GM21390 (cell line): Measurements from ENCODE around the gene TH.
"Not testable (repeated sequence)": the region's sequence is repeated elsewhere in the genome, so short reads cannot be mapped to it uniquely, and the experiment has no call there.

ENCODE experiments used
- ATAC-seq: cut with Tn5 transposase; IDR thresholded peaks from one replicate; pipeline ENCODE4 v1.9.1; 2021; ENCODE audit not compliant: unreplicated experiment

Gene TH

DNA sequence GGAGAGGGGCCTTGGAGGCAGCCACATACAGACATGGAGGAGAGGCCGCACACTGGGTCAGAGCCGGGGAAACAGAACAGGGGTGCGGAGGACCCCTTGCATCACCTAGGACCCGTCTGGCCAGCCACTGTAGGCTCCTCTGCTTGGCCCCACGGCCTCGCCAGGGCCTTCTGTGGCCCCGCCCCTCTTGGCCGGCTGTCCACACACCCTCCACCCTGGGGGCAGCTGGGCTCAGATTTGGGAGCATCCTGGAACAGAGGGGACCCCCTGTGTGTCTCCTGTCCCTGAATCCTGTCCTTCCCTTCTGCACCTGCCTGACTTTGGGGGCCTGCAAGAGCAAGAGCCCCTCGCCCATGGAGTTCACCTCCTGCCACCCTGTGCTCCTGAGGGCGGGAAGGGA lies 7.9 kb upstream of the TH start:
- ATAC-seq: no peak

DNA sequence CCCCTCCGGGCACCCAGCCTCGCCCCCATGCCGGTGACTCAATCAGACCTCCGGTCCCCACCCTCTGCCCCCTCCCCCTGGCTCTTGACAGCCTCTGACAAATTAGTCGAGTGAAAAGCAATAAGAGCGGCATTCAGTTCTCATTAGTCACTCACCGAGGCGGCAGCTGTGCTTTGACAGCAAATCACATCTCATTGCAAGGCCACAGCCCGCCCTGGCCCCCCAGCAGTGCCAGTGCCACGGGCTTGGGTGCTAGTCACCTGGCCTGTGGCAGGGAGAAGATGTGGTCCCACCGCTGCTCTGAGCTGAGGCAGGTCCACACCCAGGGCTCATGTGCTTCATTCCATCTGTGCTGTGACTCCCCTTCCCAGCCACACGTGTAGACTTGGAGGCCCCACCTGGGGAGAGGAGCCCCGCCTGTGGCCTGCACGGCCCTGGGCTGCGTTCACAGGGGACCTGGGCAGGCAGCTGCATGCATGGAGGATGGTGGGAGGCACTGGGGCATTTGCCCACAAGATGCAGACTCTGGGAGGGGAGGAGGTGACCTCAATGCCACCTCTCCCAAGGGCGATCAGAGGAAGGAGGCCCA lies 7.4 kb upstream of the TH start:
- ATAC-seq: no peak

DNA sequence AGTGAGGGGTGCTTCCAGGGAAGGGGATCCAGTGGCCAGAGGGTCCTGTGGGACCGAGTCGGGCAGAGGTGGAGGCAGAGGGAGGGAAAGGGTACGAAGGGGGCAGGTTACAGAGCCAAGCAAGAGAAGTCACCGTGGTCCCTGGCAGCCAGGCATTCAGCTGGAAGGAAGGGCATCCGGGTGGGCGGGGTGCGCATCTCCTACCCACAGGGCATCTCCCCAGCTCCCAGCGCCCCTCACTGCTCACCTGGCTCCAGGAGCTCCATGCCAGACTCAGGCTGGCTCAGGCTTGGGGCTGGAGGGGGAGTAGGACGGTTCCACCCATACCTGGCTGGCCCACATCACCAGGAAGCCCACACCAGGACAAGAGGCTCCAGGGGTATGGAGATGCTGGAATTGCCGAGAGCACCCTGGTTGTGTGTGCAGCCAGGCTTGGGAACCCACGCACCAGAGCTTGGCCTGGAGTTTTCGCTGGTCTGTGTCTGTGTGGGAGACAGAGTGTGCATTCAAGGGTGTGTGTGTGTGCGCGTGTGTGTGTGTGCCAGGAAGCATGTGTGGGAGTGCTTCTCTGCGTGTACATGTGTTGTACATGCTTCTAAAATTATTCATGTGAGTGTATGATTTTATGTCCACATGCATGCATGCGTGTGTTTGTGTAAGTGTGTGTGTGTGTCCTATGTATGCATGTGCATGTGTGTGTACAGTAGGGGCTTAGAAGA lies 6.6 kb upstream of the TH start:
- ATAC-seq: not testable (repeated sequence)

DNA sequence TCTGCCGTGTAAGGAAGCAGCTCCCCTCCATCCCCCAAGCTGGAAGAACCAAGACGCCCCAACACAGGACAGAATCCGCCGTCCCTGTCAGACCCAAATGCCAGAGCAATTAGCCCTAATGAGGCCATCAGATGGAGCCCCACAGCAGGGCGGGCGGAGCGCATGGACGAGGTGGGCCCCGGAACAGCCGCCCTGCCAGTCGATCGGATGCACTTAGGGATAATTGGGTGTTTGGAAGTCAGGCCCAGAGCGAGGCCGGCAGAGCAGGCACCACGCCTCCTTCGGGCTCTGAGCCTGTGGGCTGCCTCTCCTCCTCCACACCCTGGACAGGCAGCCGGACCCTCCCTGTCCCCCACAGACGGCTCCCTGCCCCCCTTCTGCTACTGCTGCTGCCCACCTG lies 5.5 kb upstream of the TH start:
- no peak for ATAC-seq

DNA sequence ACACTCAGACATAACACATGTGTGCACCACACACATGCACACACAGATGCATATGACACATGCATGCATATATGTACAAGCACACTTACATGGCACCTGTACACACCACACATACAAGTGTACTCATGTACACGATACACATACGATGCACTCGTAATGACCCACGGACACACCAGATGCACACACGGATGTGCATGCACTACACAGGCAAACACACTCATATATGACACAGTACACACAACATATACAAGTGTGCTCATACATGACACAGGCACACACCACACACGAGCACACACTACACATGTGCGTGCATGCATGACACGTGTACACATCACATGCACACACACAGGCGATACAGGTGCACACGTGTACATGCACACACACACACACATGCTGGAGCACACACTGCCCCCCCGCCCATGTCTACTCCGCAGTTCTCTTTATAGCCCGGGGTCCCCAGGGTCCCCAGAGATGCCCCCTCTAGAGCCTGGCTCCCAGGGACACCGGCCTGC lies 4.8 kb upstream of the TH start:
- no peak for ATAC-seq

DNA sequence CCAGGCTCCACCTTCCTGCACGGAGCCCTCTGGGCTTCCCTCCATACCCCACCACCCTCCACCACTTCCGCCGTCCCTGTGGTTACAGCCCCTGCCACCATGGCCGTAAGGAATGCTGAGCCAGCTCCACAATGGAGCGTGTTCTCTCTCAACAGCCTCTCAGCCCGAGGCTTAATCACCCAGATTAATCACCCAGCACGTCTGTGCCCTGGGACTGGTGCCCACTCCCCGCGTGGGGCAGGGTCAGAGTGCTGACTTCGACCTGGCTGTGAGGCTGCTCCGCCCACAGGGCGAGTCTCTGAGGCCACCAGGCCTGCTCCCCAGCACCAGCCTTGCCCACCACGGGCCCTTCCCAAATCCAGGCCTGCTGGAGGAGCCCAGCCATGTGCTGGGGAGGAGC lies 4.0 kb upstream of the TH start:
- no peak for ATAC-seq

DNA sequence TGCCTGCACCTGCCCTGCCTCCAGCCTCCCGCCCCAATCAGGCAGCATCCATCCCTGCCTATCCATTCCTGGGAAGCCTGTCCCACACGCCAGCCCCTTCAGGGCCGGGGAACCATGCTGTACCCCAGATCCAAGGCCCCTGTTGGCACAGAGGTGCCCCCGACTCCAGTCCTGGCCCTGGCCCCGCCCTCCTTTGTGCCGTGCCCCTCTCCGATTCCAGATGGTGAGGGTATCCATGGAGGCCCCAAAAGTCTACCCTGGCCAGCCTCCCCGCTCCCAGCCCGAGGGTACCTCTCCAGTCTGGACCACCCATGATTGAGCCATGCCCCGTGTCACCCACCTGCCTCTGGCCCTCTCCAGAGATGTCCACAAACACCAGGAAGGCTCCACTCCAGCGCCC lies 2.7 kb upstream of the TH start:
- ATAC-seq: no peak

DNA sequence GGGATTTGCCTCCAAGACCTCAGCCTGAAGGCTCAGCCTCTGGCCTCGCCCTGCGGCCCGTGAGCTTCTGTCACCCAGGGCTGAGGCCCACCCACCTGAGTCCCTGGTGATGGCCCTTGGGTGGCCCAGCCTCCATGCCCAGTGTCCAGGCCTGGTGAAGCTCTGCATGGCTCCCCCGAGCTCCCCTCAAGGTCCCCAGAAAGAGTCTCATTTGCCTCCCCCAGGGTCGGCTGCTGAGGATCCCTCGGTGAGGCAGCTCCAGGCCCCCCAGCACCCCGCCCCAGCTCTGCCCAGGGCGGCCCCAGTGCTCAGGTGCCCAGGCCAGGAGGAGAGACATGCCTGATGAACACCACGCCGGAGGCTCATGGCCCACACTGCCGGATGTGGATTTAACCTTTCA lies 2.1 kb upstream of the TH start:
- no peak for ATAC-seq

DNA sequence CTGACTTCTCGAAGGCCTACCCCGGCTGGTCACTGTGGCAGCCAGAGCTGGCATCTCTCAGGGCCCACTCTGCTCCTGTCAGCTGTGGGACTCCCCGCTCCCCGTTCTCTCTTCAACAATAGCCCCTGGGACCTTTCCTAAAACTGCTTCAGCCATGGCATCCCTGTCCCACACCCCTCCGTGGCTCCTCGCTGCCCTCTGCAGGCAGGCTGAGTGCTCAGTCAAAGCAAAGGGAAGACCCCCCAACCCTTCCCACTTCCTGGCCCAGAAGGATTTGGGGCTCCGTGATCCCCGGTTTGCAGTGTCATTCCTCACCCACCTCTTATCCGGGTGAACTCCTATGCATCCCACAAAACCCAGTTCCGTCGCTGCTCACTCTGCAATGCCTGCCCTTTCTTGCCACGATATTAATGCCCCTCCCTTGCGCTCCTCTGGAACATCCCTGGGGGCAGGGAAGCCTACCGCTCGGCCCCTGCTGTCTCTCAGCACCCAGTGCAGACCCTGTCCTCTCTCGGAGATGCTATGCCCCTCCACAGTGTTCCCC lies 1.6 kb upstream of the TH start:
- ATAC-seq: no peak

DNA sequence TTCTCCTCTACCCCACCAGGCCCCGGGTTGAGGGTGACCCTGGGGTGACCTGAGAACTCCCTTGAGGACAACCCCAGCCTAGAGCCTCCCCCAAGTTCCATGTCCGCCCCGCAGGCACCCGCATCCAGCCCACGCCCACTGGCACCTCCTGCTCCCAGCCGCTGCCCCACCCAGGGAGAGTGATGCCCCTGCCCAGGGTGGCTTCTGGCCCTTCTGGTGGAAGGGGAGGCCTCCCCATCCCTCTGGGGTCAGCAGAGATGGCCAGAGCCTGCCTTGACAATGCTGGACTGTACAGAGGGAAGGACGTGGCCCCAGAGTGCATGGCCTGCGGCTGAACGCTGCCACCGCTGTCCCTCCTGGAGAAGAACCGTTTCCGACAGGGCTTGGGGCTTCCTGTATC lies 1.1 kb upstream of the TH start:
- ATAC-seq: no peak

DNA sequence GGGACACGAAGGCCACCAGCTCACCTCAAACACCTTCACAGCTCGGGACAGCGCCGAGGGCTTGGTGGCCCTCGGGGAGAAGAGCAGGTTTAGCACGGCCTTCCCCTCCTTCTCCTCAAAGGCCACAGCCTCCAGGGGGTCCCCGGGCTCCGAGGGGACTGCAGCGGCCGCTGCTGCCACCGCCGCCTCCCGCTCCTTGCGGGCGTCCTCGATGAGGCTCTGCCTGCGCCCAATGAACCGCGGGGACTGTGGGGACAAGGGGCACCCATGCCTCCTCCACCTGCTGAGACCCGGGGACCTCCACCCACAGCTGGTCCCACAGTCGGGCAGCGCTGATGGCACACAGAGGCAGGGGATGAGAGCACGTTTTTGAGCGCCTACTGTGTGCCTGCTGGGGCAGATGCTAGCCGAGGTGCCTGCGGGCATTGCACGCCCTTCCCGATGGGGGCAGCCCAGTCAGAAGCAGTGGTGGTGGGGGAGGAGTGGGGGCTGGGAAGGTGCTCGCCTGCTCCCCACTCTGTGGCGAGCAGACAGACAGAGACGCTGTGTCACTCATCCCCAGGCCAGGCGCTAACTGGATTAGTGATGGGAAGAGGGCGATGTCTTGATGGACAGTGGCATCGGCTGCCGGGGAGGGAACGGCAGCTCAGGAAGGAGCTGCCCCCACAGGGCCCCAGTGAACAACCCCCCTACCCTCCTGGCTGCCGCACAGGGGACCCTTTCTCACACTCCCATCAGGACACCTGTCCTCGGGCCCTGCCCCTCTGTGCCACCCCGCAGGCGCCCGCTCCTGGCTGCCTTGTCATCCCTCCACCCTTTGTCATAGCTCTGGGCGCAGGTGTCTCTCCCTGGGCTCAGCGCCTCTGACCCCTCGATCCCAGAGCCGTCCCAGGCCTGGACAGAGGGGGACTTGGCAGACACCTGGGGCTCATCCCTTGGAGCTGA lies 1.7 kb downstream of the TH start:
- no peak for ATAC-seq

DNA sequence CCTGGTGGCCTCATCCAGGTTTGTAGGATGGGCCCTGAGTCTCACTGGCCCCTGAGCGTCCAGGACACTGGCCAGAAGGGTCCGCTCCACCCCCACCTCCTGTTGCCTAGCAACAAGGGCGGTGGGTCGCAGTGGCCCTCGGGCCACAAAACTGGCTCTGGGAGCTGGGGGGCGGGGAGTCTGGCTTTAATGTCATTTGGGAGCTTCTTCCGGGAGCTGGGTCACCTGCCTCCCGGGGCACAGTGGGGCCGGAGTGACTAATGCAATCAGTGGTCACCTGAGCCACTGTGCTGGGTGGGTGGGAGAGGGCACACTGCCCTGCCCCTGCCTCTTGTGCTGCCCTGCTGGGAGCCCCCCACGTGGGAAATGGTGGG lies 2.6 kb downstream of the TH start:
- ATAC-seq: no peak

DNA sequence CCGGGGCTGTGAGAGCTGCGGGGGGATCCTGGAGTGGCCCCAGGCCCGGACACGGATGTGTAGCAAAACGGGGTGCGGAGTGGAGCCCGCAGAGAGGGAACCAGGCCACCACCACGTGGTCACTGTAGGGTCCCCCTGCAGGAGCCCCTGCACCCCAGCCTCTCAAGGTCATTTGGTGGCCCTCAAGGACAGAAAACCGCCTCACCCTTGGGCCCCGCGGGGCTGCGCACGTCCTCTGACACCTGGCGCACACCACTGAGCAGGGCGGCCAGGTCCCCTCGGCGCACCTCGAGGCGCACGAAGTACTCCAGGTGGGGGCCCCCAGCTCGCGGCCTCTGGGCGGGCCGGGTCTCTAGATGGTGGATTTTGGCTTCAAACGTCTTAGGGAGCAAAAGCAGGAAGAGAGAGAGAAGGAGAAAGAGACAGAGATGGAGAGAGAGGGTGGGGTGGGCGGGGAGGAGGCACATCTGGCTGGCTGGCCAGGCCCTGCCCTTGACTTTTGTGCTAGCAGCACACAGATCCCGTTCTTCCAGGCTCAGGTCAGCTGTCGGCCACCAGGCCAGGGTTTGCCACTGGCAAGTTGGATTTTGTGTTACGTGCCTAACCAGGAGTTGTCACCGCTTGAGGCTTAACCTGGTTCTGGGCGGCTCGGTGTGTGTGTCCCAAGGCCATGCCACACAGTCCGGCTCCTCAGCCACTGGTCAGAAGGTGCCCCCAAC lies 3.2 kb downstream of the TH start:
- no peak for ATAC-seq

DNA sequence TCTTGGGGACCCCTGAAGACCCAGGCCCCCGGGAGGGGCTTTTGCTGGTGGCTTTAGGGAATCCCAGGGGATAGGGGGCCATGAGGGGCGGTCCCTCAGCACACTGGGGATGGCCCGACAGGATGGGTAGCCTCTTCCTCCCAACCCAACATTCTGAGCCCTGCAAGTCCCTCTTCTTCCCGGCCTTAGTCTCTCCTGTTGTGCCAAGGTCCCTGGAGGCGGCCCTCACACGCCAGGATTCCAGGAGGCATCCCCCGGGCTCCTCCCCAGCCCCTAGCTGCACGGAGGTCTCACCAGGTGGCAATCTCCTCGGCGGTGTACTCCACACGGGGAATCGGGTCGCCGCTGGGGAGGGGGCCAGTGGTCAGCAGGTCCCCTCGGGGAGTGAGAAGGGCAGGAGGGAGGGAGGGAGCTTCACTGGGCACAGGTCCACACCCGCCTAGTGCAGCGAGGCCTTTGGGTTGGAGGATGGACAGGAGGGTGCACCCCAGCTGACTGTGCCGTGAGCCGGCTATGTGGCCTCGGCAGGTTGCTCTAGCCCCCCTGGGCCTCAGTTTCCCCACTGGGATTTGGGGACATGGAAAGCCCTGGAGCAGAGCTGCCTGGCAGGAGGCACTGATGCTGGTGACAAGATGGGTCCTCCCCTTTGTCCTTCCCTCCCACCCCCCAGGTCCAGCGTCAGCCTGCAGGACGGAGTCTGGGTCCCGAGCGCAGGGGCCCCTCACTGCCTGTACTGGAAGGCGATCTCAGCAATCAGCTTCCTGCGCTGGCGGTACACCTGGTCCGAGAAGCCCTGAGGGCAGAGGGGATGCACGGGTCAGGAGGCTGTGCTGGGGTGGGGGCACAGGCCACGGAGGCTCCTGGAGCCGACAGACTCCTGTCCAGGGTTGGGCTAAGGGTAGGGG lies 4.2 kb downstream of the TH start:
- no peak for ATAC-seq

DNA sequence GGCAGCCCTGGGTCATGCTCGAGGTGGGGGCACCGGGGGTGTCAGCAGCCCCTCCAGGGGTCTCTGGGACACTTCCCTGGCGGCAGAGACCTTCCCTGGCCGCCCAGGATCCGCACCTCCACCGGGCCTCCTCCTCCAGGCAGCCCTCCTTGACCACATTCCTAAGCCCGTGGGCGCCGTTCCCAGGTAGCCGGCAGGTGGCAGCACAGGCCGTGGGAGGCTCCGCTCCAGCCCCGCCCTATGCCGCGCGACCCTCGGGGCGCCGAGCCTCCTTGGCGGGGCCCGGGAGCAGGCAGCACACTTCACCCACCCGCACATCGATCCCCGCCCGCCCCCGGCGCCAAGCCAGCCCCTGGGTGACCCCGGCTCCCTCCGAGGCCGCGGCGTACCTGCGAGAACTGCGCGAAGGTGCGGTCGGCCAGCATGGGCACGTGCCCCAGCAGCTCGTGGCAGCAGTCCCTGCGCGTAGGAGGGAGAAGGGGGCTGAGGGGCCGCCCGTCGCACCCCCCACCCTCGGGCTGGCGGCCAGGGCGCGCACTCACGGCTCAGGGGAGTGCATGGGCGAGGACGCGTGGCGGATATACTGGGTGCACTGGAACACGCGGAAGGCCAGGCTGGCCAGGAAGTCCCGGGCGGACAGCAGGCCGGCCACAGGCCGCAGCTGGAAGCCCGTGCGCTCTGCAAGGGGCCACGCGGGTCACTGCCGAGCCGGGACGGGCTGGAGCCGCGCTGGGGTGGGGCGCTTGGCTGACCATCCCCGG lies 5.3 kb downstream of the TH start:
- no peak for ATAC-seq

DNA sequence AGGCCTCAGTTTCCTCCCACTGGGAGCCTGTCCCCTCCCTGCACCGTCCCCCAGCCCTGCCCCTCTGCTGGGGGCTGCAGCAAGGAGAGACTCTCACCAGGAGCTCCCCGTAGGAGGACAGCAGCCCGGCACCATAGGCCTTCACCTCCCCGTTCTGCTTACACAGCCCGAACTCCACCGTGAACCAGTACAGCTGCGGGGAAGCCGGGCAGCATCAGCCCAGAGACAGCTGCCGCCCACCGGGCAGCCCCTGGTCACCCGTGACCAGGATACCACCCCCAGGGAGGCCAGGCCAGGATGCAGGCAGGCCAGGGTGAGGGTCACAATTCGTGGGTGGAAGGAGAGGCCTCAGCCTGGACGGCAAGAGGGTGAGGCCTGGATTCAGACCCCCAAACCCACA lies 6.0 kb downstream of the TH start:
- no peak for ATAC-seq

DNA sequence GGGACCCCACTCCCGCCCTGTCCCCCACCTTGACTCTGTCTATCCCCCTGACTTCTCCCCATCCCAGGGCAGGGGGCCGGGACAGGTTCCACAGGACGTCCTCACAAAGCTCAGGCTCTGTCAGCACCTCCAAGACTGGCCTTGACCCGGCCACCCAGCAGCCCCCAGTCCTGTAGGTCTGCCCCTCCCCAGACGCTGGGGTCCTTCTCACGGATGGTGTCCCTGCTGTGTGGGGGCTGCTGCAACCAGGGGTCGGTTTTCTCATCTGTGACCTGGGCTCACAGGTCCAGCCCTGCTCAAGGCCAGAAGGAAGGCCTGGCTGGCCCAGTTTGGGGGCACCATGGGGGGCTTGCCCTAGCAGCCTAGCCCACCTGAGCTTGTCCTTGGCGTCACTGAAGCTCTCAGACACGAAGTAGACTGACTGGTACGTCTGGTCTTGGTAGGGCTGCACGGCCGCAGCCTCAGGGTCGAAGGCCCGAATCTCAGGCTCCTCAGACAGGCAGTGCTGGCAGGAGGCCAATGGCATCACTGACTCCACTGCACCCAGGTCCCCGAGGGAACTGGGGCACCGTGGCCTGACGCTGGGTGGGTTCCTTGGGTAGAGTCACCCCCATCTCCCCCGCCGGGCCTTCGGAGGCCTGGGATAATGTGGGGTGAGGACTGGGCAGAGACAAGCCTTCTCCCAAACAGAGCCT lies 6.6 kb downstream of the TH start:
- ATAC-seq: no peak

DNA sequence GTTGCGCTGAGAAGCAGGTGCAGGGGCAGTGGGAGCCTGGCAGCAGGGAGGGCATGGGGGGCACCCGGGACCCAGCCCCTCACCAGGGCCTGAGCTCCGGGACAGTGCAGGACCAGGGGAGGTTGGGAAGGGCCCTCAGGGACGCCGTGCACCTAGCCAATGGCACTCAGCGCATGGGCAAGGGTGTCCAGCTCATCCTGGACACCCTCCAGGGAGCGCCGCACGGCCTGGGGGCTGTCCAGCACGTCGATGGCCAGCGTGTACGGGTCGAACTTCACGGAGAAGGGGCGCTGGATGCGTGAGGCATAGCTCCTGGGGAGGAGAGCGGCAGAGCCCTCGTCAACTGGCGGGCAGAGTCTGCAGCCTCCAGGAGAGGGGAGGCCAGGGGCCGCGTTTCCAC lies 7.5 kb downstream of the TH start:
- ATAC-seq: no peak
